ENCODE data around the gene CNN3.

The CNN3 gene

DNA sequence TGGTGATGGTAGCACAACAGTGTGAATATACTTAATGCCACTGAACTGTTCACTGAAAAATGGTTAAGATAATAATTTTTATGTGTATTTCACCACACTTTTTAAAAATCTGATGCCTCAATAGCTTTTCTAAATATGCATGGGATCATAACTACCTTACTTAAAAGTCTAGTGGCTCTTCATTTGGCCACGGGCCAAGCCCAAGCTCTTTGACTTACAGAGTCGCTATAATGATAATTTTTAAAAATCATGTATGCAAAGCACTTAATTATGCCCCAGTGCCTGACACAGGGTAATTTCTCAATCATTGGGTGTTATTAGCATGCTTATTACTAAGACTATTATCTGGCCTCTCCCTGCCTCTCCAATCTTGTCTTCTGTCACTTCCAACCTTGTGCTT is 7.6 kb upstream of the CNN3 start:
- no peaks in the 10 kb centered on the region for H3K36me3 ChIP-seq (ENCODE audit: insufficient read depth, low read length)
- H3K27me3 ChIP-seq (ENCODE audit: insufficient read depth, low read length), result no peaks in the 10 kb centered on the region
- H2AFZ ChIP-seq (ENCODE audit: low read length, unreplicated experiment), result no peak overlapping the region
- H3K4me1 ChIP-seq (ENCODE audit: control insufficient read depth, insufficient read depth, low read length, unreplicated experiment), result peaks cover 50% of the 10 kb centered on the region
- H3K27ac ChIP-seq (ENCODE audit: low read depth, low read length), result peak overlapping the region; percentile 48
- no peak overlapping the region for H3K4me3 ChIP-seq (ENCODE audit: low read depth, low read length)
- peaks cover 3% of the 10 kb centered on the region for H3K79me2 ChIP-seq (ENCODE audit: control insufficient read depth, insufficient read depth, low read length, unreplicated experiment)

DNA sequence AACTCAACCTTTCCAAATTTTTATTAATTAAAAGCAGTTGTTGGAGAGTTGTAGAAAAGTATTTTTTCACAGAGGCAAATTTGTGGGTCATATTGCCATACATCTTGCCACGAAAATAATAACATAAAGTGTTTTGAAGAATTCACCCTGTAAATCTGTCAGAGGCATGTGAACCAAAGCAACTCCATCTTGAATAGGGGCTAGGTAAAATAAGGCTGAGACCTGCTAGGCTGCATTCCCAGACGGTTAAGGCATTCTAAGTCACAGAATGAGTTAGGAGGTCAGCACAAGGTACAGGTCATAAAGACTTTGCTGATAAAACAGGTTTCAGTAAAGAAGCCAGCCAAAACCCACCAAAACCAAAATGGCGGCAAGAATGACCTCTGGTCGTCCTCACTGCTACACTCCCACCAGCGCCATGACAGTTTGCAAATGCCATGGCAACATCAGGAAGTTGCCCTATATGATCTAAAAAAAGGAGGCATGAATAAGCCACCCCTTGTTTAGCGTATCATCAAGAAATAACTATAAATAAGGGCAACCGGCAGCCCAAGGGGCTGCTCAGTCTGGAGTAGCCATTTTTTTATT is 4.4 kb upstream of the CNN3 start:
- peaks cover 13% of the 10 kb centered on the region for H3K79me2 ChIP-seq (ENCODE audit: control insufficient read depth, insufficient read depth, low read length, unreplicated experiment)
- H3K4me1 ChIP-seq (ENCODE audit: control insufficient read depth, insufficient read depth, low read length, unreplicated experiment), result peaks cover 43% of the 10 kb centered on the region
- H2AFZ ChIP-seq (ENCODE audit: low read length, unreplicated experiment), result no peak overlapping the region
- no peak overlapping the region for H3K4me3 ChIP-seq (ENCODE audit: low read depth, low read length)
- H3K36me3 ChIP-seq (ENCODE audit: insufficient read depth, low read length), result no peaks in the 10 kb centered on the region
- no peaks in the 10 kb centered on the region for H3K27me3 ChIP-seq (ENCODE audit: insufficient read depth, low read length)
- no peak overlapping the region for H3K27ac ChIP-seq (ENCODE audit: low read depth, low read length)

DNA sequence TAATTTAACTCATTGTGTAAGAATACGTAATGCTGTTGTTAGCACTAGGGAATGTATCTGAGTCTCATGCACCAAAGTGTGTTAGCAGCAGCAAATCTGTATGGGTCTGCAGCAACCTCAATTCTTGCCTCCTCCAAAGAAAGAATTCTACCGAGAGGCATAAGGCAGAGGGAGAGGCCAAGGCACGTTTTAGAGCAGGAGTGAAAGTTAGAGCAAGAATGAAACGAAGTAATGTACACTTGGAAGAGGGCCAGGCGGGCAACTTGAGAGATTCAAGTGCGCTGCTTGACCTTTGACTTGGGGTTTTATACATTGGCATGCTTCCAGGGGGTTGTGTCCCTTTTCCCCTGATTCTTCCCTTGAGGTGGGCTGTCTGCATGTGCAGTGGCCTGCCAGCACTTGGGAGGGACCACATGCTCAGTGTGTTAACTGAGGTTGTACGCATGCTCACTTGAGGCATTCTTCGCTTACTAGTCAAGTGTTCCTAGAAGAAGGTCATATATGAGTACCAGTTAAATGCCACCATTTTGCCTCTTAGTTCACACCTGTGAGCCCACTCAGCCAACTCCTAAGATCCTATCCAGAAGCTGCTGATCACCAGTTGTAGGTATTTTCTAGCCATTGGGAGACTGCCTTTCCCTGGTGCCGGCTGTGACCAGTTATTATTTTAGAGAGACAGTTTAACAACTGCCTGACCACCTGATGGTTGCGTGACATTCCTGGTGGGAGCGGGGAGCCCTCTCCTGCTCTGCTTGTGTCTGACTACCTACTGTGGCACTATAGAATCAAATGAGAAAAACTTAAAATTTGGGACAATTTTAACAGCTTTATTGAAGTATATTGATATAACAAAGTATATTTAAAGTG is 2.7 kb upstream of the CNN3 start:
- Histone ChIP-seq H3K27me3 (ENCODE audit: insufficient read depth, low read length) (no peaks in the 10 kb centered on the region), H3K4me1 (ENCODE audit: control insufficient read depth, insufficient read depth, low read length, unreplicated experiment) (peaks cover 26% of the 10 kb centered on the region), H3K4me3 (ENCODE audit: low read depth, low read length) (peak overlapping the region; percentile 89), H3K27ac (ENCODE audit: low read depth, low read length) (no peak overlapping the region), H3K79me2 (ENCODE audit: control insufficient read depth, insufficient read depth, low read length, unreplicated experiment) (peaks cover 29% of the 10 kb centered on the region), H3K36me3 (ENCODE audit: insufficient read depth, low read length) (no peaks in the 10 kb centered on the region), H2AFZ (ENCODE audit: low read length, unreplicated experiment) (no peak overlapping the region)

DNA sequence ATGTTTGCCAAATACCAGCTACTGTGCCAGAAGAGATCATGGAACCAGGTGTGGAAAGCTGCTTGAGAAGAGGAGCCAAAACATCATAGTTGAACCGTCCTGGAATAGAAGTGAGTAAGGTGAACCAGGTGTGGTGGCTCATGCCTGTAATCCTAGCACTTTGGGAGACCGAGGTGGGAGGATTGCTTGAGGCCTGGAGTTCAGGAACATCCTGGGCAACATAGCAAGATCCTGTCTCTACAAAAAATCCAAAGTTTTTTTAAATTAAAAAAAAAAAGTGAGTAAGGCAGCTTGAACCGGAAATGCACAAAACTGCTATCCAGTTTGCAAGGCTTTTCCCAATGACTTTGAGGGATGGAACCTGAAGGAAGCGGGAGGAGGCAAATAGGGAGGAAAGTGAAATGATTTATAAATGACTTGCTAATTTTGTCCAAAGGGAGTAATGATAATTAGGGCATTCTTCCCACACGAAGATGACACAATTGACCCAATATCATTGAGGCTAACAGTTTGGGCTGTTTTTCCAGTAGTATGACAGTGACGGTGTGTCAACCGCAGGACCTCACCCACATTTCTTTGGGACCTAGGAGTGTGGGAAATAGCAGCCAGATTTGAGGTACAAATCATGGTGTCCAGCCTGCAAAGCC is 1.5 kb upstream of the CNN3 start:
- no peak overlapping the region for H2AFZ ChIP-seq (ENCODE audit: low read length, unreplicated experiment)
- no peaks in the 10 kb centered on the region for H3K27me3 ChIP-seq (ENCODE audit: insufficient read depth, low read length)
- peaks cover 32% of the 10 kb centered on the region for H3K4me1 ChIP-seq (ENCODE audit: control insufficient read depth, insufficient read depth, low read length, unreplicated experiment)
- peak overlapping the region; percentile 89 for H3K4me3 ChIP-seq (ENCODE audit: low read depth, low read length)
- H3K36me3 ChIP-seq (ENCODE audit: insufficient read depth, low read length), result peaks cover 4% of the 10 kb centered on the region; the same call in 1 of the 2 replicates
- H3K79me2 ChIP-seq (ENCODE audit: control insufficient read depth, insufficient read depth, low read length, unreplicated experiment), result peaks cover 41% of the 10 kb centered on the region
- no peak overlapping the region for H3K27ac ChIP-seq (ENCODE audit: low read depth, low read length)

DNA sequence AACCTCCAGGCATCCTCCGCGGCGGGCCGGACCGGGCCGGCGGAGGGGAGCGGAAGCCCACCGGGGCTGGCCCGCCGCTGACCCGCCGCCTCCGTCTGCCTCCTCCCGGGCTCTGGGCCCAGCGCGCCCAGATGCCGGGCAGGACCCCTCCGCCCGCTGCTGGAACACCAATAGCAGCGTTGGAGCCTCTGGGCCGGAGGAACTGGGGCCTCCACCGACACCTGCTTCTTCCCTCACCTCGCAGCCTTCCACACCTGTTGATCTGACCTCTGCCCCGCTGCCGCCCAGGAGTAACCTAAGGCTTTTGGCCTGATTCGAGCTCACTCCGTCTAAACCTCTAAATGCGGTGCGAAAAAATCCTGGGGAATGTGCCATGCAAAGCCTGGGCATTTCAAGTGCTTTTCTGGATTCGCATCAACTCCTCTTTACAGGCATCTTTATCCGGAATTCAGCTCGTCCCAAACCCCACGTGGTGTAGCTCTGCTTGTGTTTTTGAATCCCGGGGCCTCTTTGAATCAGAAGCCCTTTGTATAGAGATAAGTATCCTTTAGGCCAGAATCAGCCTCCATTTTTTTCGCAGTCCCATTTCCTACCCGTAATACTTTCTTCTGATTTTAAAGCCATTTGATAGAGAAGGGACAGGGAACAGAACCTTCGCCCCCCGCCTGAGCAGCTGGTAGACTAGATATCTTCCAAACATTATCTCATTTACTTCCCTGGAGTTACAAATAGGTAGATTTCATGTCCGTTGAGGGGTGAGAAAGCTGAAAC is 680 bp upstream of the CNN3 start:
- H3K27me3 ChIP-seq (ENCODE audit: insufficient read depth, low read length), result no peaks in the 10 kb centered on the region
- peak overlapping the region; percentile 32 for H3K27ac ChIP-seq (ENCODE audit: low read depth, low read length)
- H3K4me1 ChIP-seq (ENCODE audit: control insufficient read depth, insufficient read depth, low read length, unreplicated experiment), result peaks cover 40% of the 10 kb centered on the region
- H3K79me2 ChIP-seq (ENCODE audit: control insufficient read depth, insufficient read depth, low read length, unreplicated experiment), result peaks cover 49% of the 10 kb centered on the region
- peak overlapping the region; percentile 89 for H3K4me3 ChIP-seq (ENCODE audit: low read depth, low read length)
- H2AFZ ChIP-seq (ENCODE audit: low read length, unreplicated experiment), result peak overlapping the region; percentile 34
- peaks cover 4% of the 10 kb centered on the region; the same call in 1 of the 2 replicates for H3K36me3 ChIP-seq (ENCODE audit: insufficient read depth, low read length)

DNA sequence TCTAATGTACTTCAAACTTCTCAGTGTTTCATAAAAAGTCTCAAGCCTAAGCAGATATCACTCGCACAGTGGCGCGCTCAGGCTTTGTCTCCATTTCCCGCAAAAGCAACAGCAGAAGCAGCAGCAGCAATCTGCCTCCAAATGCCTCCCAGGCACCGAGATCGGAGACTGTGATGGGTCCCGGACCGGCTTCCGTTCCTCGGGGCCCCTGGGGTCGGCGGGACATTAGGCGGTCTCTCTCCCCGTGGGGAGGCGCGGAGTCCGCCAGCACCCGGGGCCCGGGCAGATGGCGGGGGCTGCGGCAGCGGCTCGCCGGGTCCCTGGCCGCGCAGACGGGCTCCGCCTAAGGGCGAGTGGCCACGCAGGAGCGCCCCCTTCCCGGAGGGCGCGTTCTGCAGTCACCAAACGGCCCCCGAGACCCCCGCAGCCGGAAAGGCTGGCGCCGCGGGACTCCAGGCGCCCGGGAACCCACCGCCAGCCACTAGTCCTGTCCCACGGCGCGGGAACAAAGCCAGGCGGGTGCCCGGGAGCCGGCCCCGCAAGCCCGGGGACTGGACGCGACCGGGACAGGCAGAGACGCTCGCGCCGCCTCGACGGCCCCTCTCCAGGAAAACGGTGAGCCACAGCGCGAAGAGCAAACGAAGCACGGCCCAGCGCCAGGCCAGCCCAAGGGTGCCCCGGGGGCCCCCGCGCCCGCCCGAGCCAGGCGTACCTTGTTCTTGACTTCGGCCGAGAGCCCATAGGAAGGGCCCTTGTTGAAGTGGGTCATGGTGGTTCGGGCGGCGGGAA is 590 bp downstream of the CNN3 start:
- Histone ChIP-seq H2AFZ (ENCODE audit: low read length, unreplicated experiment) (peak overlapping the region; percentile 20), H3K27ac (ENCODE audit: low read depth, low read length) (peak overlapping the region; percentile 78), H3K79me2 (ENCODE audit: control insufficient read depth, insufficient read depth, low read length, unreplicated experiment) (peaks cover 62% of the 10 kb centered on the region), H3K4me1 (ENCODE audit: control insufficient read depth, insufficient read depth, low read length, unreplicated experiment) (peaks cover 50% of the 10 kb centered on the region), H3K36me3 (ENCODE audit: insufficient read depth, low read length) (peaks cover 7% of the 10 kb centered on the region), H3K27me3 (ENCODE audit: insufficient read depth, low read length) (no peaks in the 10 kb centered on the region), H3K4me3 (ENCODE audit: low read depth, low read length) (peak overlapping the region; percentile 89)

DNA sequence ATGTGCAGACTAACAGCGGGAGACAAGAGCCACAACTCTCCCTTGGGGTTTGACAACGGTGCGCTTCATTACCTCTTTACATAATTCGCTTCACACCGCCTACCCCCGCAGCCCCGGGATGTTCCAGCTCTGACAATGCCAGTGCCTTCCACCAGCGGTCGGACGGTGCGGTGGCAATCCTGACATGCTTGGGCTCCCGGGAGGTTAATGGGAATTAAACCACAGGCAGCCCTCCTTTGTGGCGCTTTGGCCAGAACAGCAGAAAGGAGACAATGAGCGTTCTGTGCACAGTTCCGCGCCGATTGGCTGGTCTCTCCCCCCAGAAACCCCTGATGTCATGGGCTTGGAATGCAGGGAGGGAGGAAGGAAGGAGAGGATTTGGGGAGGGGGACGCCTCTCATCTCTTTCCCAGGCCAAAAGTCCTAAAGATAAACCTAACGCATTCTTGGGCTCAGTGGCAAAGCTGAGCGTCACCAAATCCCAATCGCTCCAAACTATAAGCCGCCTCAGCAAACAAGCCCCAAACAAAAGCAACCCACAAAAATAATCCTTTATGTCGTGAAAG is 1.3 kb downstream of the CNN3 start:
- Histone ChIP-seq H3K4me3 (ENCODE audit: low read depth, low read length) (peak overlapping the region; percentile 89), H3K4me1 (ENCODE audit: control insufficient read depth, insufficient read depth, low read length, unreplicated experiment) (peaks cover 56% of the 10 kb centered on the region), H3K79me2 (ENCODE audit: control insufficient read depth, insufficient read depth, low read length, unreplicated experiment) (peaks cover 69% of the 10 kb centered on the region), H3K27me3 (ENCODE audit: insufficient read depth, low read length) (no peaks in the 10 kb centered on the region), H2AFZ (ENCODE audit: low read length, unreplicated experiment) (peak overlapping the region; percentile 20), H3K36me3 (ENCODE audit: insufficient read depth, low read length) (peaks cover 10% of the 10 kb centered on the region), H3K27ac (ENCODE audit: low read depth, low read length) (peak overlapping the region; percentile 78)

DNA sequence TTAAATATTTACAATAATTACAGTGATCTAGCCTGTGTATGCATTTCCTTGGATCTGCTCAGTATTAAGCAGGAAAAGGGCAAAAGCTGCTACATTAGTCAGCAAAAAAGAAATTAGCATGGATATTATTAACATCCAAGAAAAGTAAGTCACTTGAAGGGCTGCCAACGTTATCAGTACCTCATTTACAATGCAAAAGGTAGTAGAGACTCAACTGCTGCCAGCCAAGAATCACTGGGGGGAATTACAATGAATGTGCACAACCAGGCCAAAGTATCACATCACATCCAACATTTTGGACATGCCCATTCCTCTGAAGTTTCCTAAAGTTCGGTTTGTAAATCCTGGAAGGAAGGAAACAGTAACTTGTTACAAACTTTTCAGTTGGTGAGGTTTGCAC is 1.9 kb downstream of the CNN3 start:
- Histone ChIP-seq H3K79me2 (ENCODE audit: control insufficient read depth, insufficient read depth, low read length, unreplicated experiment) (peaks cover 75% of the 10 kb centered on the region), H3K27ac (ENCODE audit: low read depth, low read length) (peak overlapping the region; percentile 78), H3K4me1 (ENCODE audit: control insufficient read depth, insufficient read depth, low read length, unreplicated experiment) (peaks cover 63% of the 10 kb centered on the region), H3K4me3 (ENCODE audit: low read depth, low read length) (peak overlapping the region; percentile 89), H3K27me3 (ENCODE audit: insufficient read depth, low read length) (no peaks in the 10 kb centered on the region), H2AFZ (ENCODE audit: low read length, unreplicated experiment) (no peak overlapping the region), H3K36me3 (ENCODE audit: insufficient read depth, low read length) (peaks cover 10% of the 10 kb centered on the region)

DNA sequence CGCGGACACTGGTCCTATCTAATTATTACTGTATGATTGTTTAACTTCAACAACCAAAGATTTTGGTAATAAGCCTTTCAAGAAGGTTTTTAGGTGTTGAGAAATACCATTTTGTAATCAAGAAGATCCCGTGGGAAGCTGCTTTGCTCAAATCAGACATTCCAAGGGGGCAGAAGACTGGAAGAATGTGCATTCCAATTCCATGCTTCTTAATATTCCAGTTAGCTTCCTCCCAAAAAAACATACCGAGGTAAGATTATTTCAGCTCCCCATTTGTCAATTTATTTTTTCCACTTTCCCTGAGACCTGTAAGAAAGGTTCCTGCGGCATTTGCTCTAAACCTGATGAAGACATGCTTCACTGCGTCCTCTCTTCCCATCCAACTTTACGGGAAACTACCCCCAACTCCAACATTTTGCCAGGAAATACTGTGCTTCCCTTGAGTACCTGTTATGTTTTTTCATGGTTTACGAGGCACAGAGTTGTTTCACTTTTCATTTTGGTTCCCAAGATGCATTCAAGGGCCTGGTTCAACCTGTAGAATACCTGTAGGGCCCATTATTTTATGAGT is 4.1 kb downstream of the CNN3 start:
- peaks cover 13% of the 10 kb centered on the region for H3K36me3 ChIP-seq (ENCODE audit: insufficient read depth, low read length)
- H3K27me3 ChIP-seq (ENCODE audit: insufficient read depth, low read length), result no peaks in the 10 kb centered on the region
- H3K27ac ChIP-seq (ENCODE audit: low read depth, low read length), result peak overlapping the region; percentile 40
- peaks cover 55% of the 10 kb centered on the region for H3K4me1 ChIP-seq (ENCODE audit: control insufficient read depth, insufficient read depth, low read length, unreplicated experiment)
- peak overlapping the region; percentile 89 for H3K4me3 ChIP-seq (ENCODE audit: low read depth, low read length)
- H2AFZ ChIP-seq (ENCODE audit: low read length, unreplicated experiment), result no peak overlapping the region
- H3K79me2 ChIP-seq (ENCODE audit: control insufficient read depth, insufficient read depth, low read length, unreplicated experiment), result peaks cover 89% of the 10 kb centered on the region
